GM21619 (cell line): ENCODE data around the gene CSPG5.

Experiments used
- ATAC-seq: cut with Tn5 transposase; IDR thresholded peaks from one replicate; pipeline ENCODE4 v1.9.1; 2021; ENCODE audit not compliant: unreplicated experiment

CSPG5 gene, protein sequence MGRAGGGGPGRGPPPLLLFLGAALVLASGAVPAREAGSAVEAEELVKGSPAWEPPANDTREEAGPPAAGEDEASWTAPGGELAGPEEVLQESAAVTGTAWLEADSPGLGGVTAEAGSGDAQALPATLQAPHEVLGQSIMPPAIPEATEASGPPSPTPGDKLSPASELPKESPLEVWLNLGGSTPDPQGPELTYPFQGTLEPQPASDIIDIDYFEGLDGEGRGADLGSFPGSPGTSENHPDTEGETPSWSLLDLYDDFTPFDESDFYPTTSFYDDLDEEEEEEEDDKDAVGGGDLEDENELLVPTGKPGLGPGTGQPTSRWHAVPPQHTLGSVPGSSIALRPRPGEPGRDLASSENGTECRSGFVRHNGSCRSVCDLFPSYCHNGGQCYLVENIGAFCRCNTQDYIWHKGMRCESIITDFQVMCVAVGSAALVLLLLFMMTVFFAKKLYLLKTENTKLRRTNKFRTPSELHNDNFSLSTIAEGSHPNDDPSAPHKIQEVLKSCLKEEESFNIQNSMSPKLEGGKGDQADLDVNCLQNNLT

GRCh38 chr3:47578691-47579632 lies at the start of gene CSPG5:
TSS of gene CSPG5 (minus strand) at chr3:47578865. CDS start at chr3:47578693, 172 bp downstream.
- ATAC-seq: no peak

- ATAC-seq: no peak
These were observed 49.8 kb upstream of the CSPG5 start for GRCh38 chr3:47628426-47628825.

DNA sequence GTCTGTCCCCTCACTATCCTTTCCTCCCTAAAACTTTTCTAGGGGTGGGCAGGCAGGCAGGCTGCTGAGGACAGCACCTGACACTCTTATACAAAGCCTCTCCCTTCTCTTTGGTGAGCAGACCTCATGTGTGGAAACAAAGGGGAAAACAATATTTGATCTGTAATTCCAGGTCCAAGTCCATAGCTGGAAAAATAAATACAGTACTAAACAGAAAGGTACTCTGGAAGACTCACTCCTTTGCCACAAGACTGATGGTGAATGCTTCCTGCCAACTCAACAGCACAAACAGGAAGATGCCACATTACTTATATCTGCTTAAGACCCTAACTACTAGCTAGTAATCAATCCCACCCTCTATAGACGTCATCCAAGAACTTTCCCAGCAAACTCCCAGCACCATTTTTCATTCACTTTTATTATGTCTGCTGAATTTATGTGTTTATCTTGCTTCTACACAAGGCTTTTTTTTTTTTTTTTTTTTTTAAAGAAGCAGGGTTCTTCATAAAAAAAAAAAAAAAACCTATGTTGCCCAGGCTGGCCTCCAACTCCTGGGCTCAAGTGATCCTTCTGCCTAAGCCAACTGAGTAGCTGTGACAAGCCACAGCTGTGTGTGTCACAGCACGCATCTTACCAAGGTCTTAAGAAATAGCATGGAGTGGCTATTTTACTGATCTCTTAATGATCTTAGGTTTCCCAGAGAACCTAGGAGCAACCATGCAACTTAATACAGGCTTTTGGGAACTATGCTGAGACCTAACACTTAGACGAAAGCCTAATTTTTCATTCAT lies 44.2 kb upstream of the CSPG5 start:
- ATAC-seq: no peak

DNA sequence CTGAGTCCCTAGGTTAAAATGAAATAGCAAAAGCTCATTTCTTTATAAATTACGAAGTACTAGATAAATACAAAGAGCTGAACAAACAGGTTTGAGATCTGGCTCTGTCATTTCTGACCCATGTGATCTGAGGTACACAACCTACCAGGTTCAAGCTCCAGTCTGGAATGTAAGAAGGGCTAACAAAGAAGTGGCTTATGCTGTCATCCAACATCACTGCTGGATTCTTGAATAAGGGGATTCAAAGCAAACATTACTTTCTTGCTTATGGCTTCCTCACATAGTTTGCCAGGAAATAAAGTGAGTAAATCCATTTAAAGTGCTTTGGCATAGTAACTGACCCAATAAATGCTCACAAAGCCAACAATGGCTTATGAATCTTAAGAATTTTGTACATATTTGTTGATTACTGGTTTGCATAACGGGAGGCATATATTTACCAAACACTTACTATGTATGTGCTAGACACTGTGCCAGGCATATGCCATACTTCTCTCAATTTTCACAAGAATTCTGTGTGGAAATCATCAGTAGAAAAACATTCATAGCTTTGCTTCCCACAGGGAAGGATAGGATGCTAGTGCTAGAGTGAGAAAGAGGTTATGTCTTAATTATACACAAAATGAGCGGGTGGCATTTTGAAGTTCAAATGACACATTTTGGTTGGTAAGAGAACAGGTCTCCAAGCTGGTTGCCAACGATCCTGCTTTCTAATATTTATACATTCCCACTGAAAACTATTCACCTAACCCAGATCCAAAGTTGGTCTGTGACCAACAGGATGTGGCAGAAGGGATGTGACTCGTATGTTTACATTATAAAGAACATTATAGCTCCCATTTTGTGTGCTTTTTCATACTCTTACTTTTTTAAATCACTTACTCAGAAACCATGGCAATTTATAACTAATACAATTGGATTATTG lies 38.7 kb upstream of the CSPG5 start:
- no peak for ATAC-seq

DNA sequence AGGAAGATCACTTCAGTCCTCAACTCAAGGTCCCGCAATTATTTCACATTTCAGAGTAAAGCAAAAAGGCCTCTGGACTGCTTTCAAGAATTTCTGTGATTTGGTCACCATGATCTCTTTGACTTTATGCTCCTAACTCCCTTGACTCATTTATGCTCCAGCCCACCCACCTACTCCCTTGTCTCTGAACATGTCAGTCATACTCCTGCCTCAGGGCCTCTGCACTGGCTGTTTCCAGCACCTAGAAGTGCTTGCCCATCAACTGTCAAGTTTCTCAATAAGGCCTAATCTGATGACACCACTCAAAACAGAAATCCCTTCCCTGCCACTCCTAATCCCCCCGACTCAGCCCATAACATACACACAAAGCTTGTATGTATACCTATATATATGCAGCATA lies 36.1 kb upstream of the CSPG5 start:
- no peak for ATAC-seq

DNA sequence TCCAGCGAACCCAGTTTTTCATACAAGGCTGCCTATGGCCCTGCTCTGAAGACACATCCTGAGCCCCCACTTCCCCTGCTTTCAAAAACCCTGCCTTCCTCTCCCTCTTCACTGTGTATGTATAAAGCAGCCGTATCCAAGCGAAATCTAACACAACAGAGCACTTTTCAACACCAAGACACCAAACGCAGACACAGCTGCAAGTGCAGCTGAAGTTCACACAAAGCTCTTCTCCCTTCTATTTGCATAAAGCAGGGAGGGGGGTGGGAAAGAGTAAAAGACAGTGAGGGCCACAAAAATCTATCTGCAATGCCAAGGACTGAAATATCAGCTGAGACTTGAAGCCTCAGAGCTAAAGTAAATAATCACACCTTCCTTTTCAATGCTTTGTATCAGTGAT lies 35.1 kb upstream of the CSPG5 start:
- no peak for ATAC-seq

- ATAC-seq: no peak
These were observed 34.2 kb upstream of the CSPG5 start for GRCh38 chr3:47612879-47613278.

GRCh38 chr3:47612178-47612577 lies 33.5 kb upstream of the CSPG5 start:
- no peak for ATAC-seq

- no peak for ATAC-seq
These were observed 32.9 kb upstream of the CSPG5 start for GRCh38 chr3:47611576-47611975.

DNA sequence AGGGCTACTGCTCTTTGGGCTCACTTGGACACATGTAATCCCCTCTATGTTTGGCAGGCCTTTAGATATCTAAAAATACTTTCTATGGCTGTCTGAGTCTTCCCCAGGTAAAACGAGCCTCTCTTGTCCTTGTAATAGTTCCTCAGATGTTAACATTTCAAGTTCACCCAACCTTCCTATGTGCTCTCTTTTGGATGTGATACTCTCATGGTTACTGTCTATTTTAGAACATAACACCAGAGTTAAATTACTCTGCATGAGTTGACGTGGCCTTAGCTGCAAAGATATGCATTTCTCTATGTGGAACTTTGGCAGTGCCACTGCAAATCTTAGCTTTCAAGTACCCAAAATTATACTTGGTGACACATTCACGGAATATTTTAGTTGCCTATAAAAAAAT lies 31.9 kb upstream of the CSPG5 start:
- no peak for ATAC-seq

DNA sequence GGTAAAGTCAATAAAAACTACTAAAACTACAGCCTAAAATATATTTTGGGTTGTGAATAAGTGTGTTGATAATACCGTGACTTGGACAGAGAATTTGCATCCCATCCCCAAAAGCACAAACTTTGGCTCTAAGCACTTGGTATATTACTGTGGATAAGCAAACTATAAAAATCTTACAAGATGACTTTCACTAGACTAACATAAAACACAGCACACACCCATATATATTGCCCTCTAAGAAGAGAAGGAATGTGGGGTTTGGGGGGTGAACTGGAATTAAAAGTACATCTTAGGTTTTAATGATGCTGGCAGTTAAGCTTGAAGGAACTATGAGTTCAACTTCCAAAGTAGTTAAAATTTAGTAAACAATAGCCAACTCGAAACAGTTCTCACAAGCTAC lies 28.7 kb upstream of the CSPG5 start:
- ATAC-seq: no peak

GRCh38 chr3:47606165-47606564 lies 27.5 kb upstream of the CSPG5 start:
- ATAC-seq: no peak

DNA sequence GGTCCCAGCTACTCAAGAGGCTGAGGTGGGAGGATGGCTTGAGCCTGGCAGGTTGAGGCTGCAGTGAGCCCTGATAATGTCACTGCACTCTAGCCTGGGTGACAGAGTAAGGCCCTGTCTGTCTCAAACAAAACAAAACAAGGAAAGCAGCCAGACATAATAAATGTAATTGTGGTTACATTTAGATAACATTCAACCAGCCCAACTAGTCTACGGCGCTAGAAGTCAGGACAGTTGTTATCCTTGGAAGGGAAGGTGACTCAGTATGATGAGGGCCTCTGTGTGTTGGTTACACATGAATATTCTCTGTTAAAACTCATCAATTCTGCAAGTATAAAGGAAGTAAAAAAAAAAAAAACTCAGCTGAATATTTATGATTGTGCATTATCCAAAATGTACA lies 27.0 kb upstream of the CSPG5 start:
- ATAC-seq: no peak

- ATAC-seq: no peak
These were observed 25.5 kb upstream of the CSPG5 start for GRCh38 chr3:47604145-47604544.

GRCh38 chr3:47603332-47603731 lies 24.7 kb upstream of the CSPG5 start:
- no peak for ATAC-seq

DNA sequence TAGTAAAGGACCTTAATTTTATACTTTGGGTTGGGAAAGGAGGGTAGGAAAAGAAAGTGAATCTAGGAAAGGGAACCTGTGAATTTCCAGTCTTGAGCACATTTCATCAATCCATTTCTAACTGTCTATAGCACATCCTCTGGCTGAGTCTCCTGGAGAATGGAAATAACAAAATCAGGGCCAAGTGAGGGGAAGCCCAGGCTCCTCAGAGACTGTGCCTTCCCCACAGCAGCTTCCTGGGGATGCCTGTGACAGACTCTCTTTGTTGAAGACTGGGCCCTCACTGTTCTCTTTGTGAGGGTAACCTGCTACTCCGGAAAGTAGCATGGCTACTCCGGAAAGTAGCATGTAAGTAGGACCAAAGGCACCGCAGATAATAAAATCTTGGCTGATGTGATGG lies 22.6 kb upstream of the CSPG5 start:
- ATAC-seq: no peak

GRCh38 chr3:47594792-47595191 lies 16.1 kb upstream of the CSPG5 start:
- no peak for ATAC-seq

- no peak for ATAC-seq
These were observed 13.6 kb upstream of the CSPG5 start for GRCh38 chr3:47592066-47592795.

DNA sequence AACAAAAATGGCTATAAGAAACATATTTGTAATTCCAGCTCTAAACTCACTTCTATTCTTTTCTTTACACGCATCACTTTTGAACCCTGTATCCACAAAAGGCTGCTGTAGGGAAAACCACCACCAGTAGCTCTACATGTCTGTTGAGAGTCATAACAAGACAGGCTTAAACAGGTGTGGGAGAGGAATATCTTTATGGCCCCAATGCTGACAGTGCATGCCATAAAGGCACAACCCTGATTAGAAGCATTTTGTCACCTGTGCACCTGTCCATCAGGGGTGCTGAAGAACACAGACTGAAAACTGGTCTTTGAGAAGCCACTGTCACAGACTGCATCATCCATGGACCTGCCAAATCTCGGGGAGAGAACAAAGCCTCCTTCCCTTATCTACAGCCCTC lies 11.6 kb upstream of the CSPG5 start:
- no peak for ATAC-seq
